ENCODE results near the gene BEST4.
"Not testable (repeated sequence)": the region's sequence is repeated elsewhere in the genome, so short reads cannot be mapped to it uniquely, and the experiment has no call there.

BEST4 gene

GRCh38 chr1:44801491-44802305 is 13.7 kb upstream of the BEST4 start:
- no peak for DNase-seq

- DNase-seq = peak; percentile 96 to 99 (median 98)
Observed at GRCh38 chr1:44799770-44800584, 12.0 kb upstream of the BEST4 start, which contains the start of gene PLK3. PLK3 (plus strand) TSS chr1:44800377; CDS start chr1:44800464, 87 bp downstream.

- peak in 2 of 3 experiments; percentile 40 to 84 for DNase-seq
Observed at GRCh38 chr1:44798481-44799365, 10.8 kb upstream of the BEST4 start.

GRCh38 chr1:44797886-44798285 is 9.9 kb upstream of the BEST4 start:
- DNase-seq = not testable (repeated sequence)

GRCh38 chr1:44792736-44793502 is 4.9 kb upstream of the BEST4 start:
- no peak for DNase-seq

GRCh38 chr1:44790968-44791801 is 3.2 kb upstream of the BEST4 start:
- DNase-seq = no peak

GRCh38 chr1:44787506-44787905 is 464 bp downstream of the BEST4 start:
- no peak for DNase-seq

- DNase-seq = no peak
Observed at GRCh38 chr1:44786841-44787426, 1.0 kb downstream of the BEST4 start.

- DNase-seq = peak in 2 of 3 experiments; percentile 66 to 71
Observed at GRCh38 chr1:44786138-44786840, 1.7 kb downstream of the BEST4 start.

GRCh38 chr1:44785501-44786137 is 2.4 kb downstream of the BEST4 start:
- no peak for DNase-seq

GRCh38 chr1:44785029-44785380 is 3.0 kb downstream of the BEST4 start:
- DNase-seq = no peak

GRCh38 chr1:44784094-44785028 is 3.6 kb downstream of the BEST4 start:
- peak in 2 of 3 experiments; percentile 64 to 72 for DNase-seq

- no peak for DNase-seq
Observed at GRCh38 chr1:44783697-44784093, 4.3 kb downstream of the BEST4 start.

GRCh38 chr1:44780583-44781121 is 7.3 kb downstream of the BEST4 start:
- DNase-seq = no peak

GRCh38 chr1:44778705-44779576 is 9.0 kb downstream of the BEST4 start:
- DNase-seq = peak in 1 of 3 experiments; percentile 12

GRCh38 chr1:44777969-44778635 is 9.9 kb downstream of the BEST4 start:
- no peak for DNase-seq

All from NCI-H1417 (cell line).